Tibial artery (tissue), 4 donors: ENCODE data around the gene C10orf62.
A peak's percentile ranks its signal among the peaks of the same experiment; 100 is the strongest.

Source experiments
- DNase-seq, 2 donors: peaks; one replicate each; pipeline ENCODE4 v3.0.0-alpha.2; 2019
- H3K27ac ChIP-seq, 2 donors: fragments of 200-600 bp; sonication (generic) in 1 of 2; 1 replicate in 1 of 2; 2 replicates in 1 of 2; pipeline ENCODE4 v1.5.1; 2018 to 2019; ENCODE audit warnings: mild to moderate bottlenecking in 1 of 2
- H3K27me3 ChIP-seq, 2 donors: fragments of 200-600 bp; sonication (generic) in 1 of 2; one replicate each; pipeline versions ENCODE4 v1.5.1 to v1.6.0; 2016 to 2019
- H3K36me3 ChIP-seq, 3 donors: fragments of 200-600 bp; sonication (generic) in 2 of 3; one replicate each; pipeline ENCODE4 v1.5.1; 2016 to 2019; ENCODE audit warnings: mild to moderate bottlenecking in 2 of 3
- H3K4me1 ChIP-seq, 4 donors: fragments of 200-600 bp; sonication (generic) in 2 of 4; 1 replicate in 3 of 4; 2 replicates in 1 of 4; pipeline ENCODE4 v1.5.1; 2016 to 2019
- H3K4me3 ChIP-seq, 2 donors: fragments of 200-600 bp; sonication (generic) in 1 of 2; 1 replicate in 1 of 2; 2 replicates in 1 of 2; pipeline ENCODE4 v1.5.1; 2018 to 2019; ENCODE audit warnings: mild to moderate bottlenecking in 2 of 2
- H3K9me3 ChIP-seq, 3 donors: fragments of 200-600 bp; sonication (generic) in 1 of 3; one replicate each; pipeline ENCODE4 v1.5.1; 2016 to 2019
- CTCF ChIP-seq, 2 experiments: fragments of 200-600 bp in 1 of 2; fragments of 450-650 bp in 1 of 2; IDR thresholded peaks; one replicate each; pipeline ENCODE4 v1.5.1; 2017 to 2019; ENCODE audit warnings: antibody characterized with exemption in 2 of 2, mild to moderate bottlenecking in 1 of 2, moderate library complexity in 1 of 2
- intact Hi-C: fragments of 100-400 bp; cut with DNase I; formaldehyde crosslinking; loops from one replicate; pipeline ENCODE4 v1.15.0; 2023; ENCODE audit warnings: low total_unique reads

Gene C10orf62

GRCh38 chr10:97590082-97590747, 694 bp downstream of the C10orf62 start:
- Histone ChIP-seq H3K27ac (no peak overlapping the region), H3K36me3 (no peaks in the 10 kb centered on the region), H3K27me3 (no peaks in the 10 kb centered on the region), H3K9me3 (no peaks in the 10 kb centered on the region), H3K4me3 (no peak overlapping the region), H3K4me1 (peaks cover 0 to 27% (median 16%) of the 10 kb centered on the region in 4 donors)
- no peak for TF ChIP-seq CTCF (IDR thresholded peaks at IDR 0.05)
- no peak for DNase-seq
- intact Hi-C loops = loop anchor here (5.0 kb wide), 1 partner anchor 928 kb away; no protein-coding TSS in a partner anchor

GRCh38 chr10:97590748-97591495, 1.4 kb downstream of the C10orf62 start:
- no peaks in the 10 kb centered on the region for H3K36me3 ChIP-seq
- no peak overlapping the region for H3K27ac ChIP-seq
- no peaks in the 10 kb centered on the region for H3K9me3 ChIP-seq
- no peaks in the 10 kb centered on the region for H3K27me3 ChIP-seq
- no peak for DNase-seq
- H3K4me3 ChIP-seq = no peak overlapping the region
- no peak for TF ChIP-seq CTCF (IDR thresholded peaks at IDR 0.05)
- intact Hi-C loops = loop anchor here (5.0 kb wide), 1 partner anchor 929 kb away; no protein-coding TSS in a partner anchor
- peaks cover 0 to 34% (median 23%) of the 10 kb centered on the region in 4 donors for H3K4me1 ChIP-seq

DNA sequence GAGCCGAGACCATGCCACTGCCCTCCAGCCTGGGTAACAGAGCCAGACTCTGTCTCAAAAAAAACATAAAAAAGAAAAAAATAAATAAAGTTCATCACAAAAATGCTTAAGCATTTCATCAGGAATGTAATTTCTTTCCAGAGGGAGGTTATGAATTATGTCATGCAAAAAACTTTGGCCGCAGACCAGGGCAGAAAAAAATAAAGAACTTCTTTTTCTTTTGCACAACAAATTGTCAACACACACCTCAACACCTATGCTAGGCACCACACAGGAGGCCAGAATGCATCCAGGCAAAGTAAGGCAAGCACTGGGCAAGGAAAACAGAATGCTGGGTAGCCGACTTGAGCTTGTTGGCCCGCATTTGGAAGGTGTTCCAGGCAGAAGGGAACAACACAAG, 3.9 kb downstream of the C10orf62 start:
- Histone ChIP-seq H3K27ac (peak overlapping the region; percentile 83 to 93), H3K36me3 (no peaks in the 10 kb centered on the region), H3K27me3 (no peaks in the 10 kb centered on the region), H3K4me1 (peaks cover 0 to 56% (median 34%) of the 10 kb centered on the region in 4 donors), H3K4me3 (no peak overlapping the region), H3K9me3 (no peaks in the 10 kb centered on the region)
- intact Hi-C loops = loop anchor here (5.0 kb wide), 1 partner anchor 931 kb away; no protein-coding TSS in a partner anchor
- no peak for TF ChIP-seq CTCF (IDR thresholded peaks at IDR 0.05)
- DNase-seq = no peak

GRCh38 chr10:97596101-97597082, 6.9 kb downstream of the C10orf62 start:
- H3K4me3 ChIP-seq = peak overlapping the region in 1 of 2 donors; percentile 6
- peak; percentile 82 to 89 for DNase-seq
- H3K27ac ChIP-seq = peak overlapping the region; percentile 83 to 93
- intact Hi-C loops = no loop called here
- no peaks in the 10 kb centered on the region for H3K36me3 ChIP-seq
- no peaks in the 10 kb centered on the region for H3K9me3 ChIP-seq
- no peaks in the 10 kb centered on the region for H3K27me3 ChIP-seq
- TF ChIP-seq CTCF (IDR thresholded peaks at IDR 0.05) = no peak
- peaks cover 0 to 56% (median 34%) of the 10 kb centered on the region in 4 donors for H3K4me1 ChIP-seq

DNA sequence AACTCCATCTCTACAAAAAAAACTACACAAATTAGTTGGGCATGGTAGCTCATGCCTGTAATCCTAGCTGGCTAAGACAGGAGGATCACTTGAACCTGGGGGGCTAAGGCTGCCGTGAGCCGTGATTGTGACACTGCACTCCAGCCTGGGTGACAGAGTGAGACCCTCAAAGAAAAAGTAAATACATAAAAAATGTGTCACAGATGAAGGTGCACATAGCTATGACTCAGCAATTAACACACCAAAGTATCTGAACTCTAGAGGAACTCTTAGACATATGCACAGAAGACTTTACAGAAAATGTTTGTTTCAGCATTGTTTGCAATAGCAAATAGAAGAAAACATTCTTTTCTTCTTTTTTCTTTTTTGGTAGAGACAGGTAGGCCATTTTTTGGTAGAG, 8.3 kb downstream of the C10orf62 start:
- no peak for TF ChIP-seq CTCF (IDR thresholded peaks at IDR 0.05)
- Histone ChIP-seq H3K4me3 (no peak overlapping the region), H3K9me3 (no peaks in the 10 kb centered on the region), H3K36me3 (no peaks in the 10 kb centered on the region), H3K27ac (peak overlapping the region; percentile 83 to 93), H3K27me3 (no peaks in the 10 kb centered on the region), H3K4me1 (peaks cover 0 to 53% (median 34%) of the 10 kb centered on the region in 4 donors)
- DNase-seq = no peak
- intact Hi-C loops = no loop called here
